ENCODE data around the gene CTRB2.
A peak's percentile ranks its signal among the peaks of the same experiment; 100 is the strongest.
"Not testable (repeated sequence)": the region's sequence is repeated elsewhere in the genome, so short reads cannot be mapped to it uniquely, and the experiment has no call there.

The CTRB2 gene

GRCh38 chr16:75227361-75228142 is 20.6 kb upstream of the CTRB2 start:
- DNase-seq (ENCODE audit: low read depth in 2 of 2): no peak

GRCh38 chr16:75226550-75227360 is 19.8 kb upstream of the CTRB2 start:
- DNase-seq (ENCODE audit: low read depth in 2 of 2): no peak

- no peak for DNase-seq (ENCODE audit: low read depth in 2 of 2)
These were observed 18.9 kb upstream of the CTRB2 start for GRCh38 chr16:75225678-75226515.

- no peak for DNase-seq (ENCODE audit: low read depth in 2 of 2)
These were observed 18.1 kb upstream of the CTRB2 start for GRCh38 chr16:75225092-75225491.

- no peak for DNase-seq (ENCODE audit: low read depth in 2 of 2)
These were observed 17.5 kb upstream of the CTRB2 start for GRCh38 chr16:75224306-75225082.

GRCh38 chr16:75223129-75223528 is 16.2 kb upstream of the CTRB2 start:
- not testable (repeated sequence) for DNase-seq (ENCODE audit: low read depth in 2 of 2)

- no peak for DNase-seq (ENCODE audit: low read depth in 2 of 2)
These were observed 15.4 kb upstream of the CTRB2 start for GRCh38 chr16:75222271-75222783.

GRCh38 chr16:75219838-75220237 is 12.9 kb upstream of the CTRB2 start:
- DNase-seq (ENCODE audit: low read depth in 2 of 2): no peak

GRCh38 chr16:75219088-75219487 is 12.1 kb upstream of the CTRB2 start:
- no peak for DNase-seq (ENCODE audit: low read depth in 2 of 2)

GRCh38 chr16:75218256-75219076 is 11.5 kb upstream of the CTRB2 start, which contains the start of gene CTRB1:
Gene CTRB1, plus strand, starts transcription at chr16:75218988. Its CDS starts 20 bp downstream, at chr16:75219008.
- DNase-seq (ENCODE audit: low read depth in 2 of 2): peak in 1 of 2 donors; percentile 15

GRCh38 chr16:75217389-75217851 is 10.5 kb upstream of the CTRB2 start:
- DNase-seq (ENCODE audit: low read depth in 2 of 2): no peak

- no peak for DNase-seq (ENCODE audit: low read depth in 2 of 2)
These were observed 9.6 kb upstream of the CTRB2 start for GRCh38 chr16:75216576-75216975.

- DNase-seq (ENCODE audit: low read depth in 2 of 2): no peak
These were observed 9.2 kb upstream of the CTRB2 start for GRCh38 chr16:75216127-75216526.

GRCh38 chr16:75211286-75211685 is 4.3 kb upstream of the CTRB2 start:
- DNase-seq (ENCODE audit: low read depth in 2 of 2): not testable (repeated sequence)

- DNase-seq (ENCODE audit: low read depth in 2 of 2): no peak
These were observed 3.0 kb upstream of the CTRB2 start for GRCh38 chr16:75209944-75210343.

GRCh38 chr16:75209514-75209913 is 2.6 kb upstream of the CTRB2 start:
- not testable (repeated sequence) for DNase-seq (ENCODE audit: low read depth in 2 of 2)

- DNase-seq (ENCODE audit: low read depth in 2 of 2): no peak
These were observed 2.0 kb upstream of the CTRB2 start for GRCh38 chr16:75208861-75209505.

- no peak for DNase-seq (ENCODE audit: low read depth in 2 of 2)
These were observed 1.4 kb upstream of the CTRB2 start for GRCh38 chr16:75208242-75208825.

- no peak for DNase-seq (ENCODE audit: low read depth in 2 of 2)
These were observed 870 bp upstream of the CTRB2 start for GRCh38 chr16:75207831-75208230.
